Measurements from ENCODE around the gene OR52I1. TPM values are rescaled to one million over a fixed set of nuclear protein-coding genes. Genes with fewer than 3 reads are reported as not detected.

OR52I1 gene
- total RNA-seq, 2 donors from 2014 or later = not detected

DNA sequence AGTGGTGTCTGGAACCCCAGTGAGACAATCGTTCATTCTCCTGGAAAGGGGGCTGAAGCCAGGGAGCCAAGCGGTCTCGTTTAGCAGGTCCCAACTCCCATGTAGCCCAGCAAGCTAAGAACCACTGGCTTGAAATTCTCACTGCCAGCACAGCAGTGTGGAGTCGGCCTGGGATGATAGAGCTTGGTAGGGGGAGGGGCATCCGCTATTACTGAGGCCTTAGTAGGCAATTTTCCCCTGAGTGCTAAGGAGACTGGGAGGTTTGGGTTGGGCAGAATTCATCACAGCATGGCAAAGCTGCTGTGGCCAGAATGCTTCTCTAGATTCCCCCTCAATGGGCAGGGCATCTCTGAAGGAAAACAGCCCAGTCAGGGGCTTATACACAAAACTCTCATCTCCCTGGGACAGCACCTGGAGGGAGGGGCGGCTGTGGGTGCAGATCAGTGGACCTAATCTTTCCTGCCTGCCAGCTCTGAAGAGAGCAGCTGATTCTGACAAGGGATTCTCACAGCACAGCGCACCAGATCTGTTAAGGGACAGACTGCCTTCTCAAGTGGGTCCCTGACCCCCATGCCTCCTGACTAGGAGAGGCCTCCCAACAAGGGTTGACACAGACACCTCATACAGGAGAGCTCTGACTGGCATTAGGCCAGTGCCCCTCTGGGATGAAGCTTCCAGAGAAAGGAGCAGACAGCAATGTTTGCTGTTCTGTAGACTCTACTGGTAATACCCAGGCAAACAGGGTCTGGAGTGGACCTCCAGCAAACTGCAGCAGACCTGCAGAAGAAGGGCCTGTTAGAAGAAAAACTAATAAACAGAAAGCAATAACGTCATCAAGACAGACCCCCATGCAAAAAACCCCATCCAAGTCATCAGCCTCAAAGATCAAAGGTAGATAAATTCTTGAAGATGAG lies 34.1 kb upstream of the OR52I1 start:
- Histone ChIP-seq H3K4me1 (ENCODE audit: control insufficient read depth in 1 of 2, low read depth in 2 of 2) (no peaks in the 10 kb centered on the region), H3K36me3 (no peaks in the 10 kb centered on the region), H3K9me3 (no peaks in the 10 kb centered on the region), H3K4me3 (no peak overlapping the region), H3K27me3 (replicated peaks; ENCODE audit: insufficient read depth) (no peaks in the 10 kb centered on the region), H3K27ac (no peak overlapping the region)
- ATAC-seq (ENCODE audit: insufficient number of reproducible peaks, low FRiP score, low read depth) (no peak), DNase-seq (ENCODE audit: low spot score) (no peak)
- TF ChIP-seq, protein P1, sequence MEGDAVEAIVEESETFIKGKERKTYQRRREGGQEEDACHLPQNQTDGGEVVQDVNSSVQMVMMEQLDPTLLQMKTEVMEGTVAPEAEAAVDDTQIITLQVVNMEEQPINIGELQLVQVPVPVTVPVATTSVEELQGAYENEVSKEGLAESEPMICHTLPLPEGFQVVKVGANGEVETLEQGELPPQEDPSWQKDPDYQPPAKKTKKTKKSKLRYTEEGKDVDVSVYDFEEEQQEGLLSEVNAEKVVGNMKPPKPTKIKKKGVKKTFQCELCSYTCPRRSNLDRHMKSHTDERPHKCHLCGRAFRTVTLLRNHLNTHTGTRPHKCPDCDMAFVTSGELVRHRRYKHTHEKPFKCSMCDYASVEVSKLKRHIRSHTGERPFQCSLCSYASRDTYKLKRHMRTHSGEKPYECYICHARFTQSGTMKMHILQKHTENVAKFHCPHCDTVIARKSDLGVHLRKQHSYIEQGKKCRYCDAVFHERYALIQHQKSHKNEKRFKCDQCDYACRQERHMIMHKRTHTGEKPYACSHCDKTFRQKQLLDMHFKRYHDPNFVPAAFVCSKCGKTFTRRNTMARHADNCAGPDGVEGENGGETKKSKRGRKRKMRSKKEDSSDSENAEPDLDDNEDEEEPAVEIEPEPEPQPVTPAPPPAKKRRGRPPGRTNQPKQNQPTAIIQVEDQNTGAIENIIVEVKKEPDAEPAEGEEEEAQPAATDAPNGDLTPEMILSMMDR (IDR thresholded peaks at IDR 0.05) = no peak

DNA sequence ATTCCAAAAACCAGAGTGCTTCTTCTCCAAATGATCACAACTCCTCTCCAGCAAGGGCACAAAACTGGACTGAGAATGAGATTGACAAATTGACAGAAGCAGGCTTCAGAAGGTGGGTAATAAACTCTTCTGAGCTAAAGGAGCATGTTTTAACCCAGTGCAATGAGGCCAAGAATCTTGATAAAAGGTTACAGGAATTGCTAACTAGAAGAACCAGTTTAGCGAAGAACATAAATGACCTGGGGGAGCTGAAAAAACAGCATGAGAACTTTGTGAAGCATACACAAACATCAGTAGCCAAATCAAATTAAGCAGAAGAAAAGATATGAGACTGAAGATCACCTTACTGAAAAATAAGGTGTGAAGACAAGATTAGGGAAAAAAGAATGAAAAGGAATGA lies 33.4 kb upstream of the OR52I1 start:
- Histone ChIP-seq H3K27me3 (replicated peaks; ENCODE audit: insufficient read depth) (no peaks in the 10 kb centered on the region), H3K9me3 (no peaks in the 10 kb centered on the region), H3K4me1 (ENCODE audit: control insufficient read depth in 1 of 2, low read depth in 2 of 2) (no peaks in the 10 kb centered on the region), H3K27ac (no peak overlapping the region), H3K36me3 (no peaks in the 10 kb centered on the region), H3K4me3 (no peak overlapping the region)
- ATAC-seq (ENCODE audit: insufficient number of reproducible peaks, low FRiP score, low read depth) = no peak
- TF ChIP-seq, protein P1 (IDR thresholded peaks at IDR 0.05) = no peak
- DNase-seq (ENCODE audit: low spot score) = no peak

DNA sequence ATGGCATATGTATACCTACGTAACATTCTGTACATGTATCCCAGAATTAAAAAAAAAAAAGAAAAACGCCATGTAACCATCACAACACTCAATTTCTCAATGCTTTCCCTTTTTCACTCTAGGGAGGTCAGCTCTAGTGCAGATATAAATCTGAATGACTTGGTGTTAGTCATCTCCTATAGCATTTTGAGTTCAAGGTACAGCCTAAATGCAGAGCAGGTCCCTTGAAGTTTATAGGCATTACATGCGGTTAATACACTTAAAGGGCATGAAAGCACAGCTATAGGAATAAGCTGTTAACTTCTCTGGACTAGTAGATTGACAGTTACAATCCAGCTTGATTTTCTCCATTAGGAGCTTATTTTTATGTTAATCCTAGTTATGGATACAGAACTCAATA lies 28.5 kb upstream of the OR52I1 start:
- no peaks in the 10 kb centered on the region for H3K4me1 ChIP-seq (ENCODE audit: control insufficient read depth in 1 of 2, low read depth in 2 of 2)
- ATAC-seq (ENCODE audit: insufficient number of reproducible peaks, low FRiP score, low read depth) = no peak

DNA sequence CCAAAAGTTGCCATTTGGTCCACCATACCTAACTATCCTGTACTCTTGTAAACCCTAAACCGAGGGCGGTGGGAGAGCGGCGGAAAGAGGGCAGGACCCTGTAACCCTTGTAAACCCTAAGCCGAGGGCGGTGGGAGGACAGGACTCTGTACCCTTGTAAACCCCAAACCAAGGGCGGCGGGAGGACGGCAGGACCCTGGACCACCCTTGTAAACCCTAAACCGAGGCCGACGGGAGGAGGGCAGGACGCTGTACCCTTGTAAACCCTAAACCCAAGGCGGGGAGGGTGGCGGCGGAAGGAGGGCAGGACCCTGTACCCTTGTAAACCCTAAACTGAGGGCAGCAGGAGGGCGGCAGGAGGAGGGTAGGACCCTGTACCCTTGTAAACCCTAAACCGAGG lies 24.8 kb upstream of the OR52I1 start:
- DNase-seq (ENCODE audit: low spot score) (no peak), ATAC-seq (ENCODE audit: insufficient number of reproducible peaks, low FRiP score, low read depth) (no peak)

More for the DNA sequence above, 28.5 kb upstream of the OR52I1 start:
- Histone ChIP-seq H3K27me3 (replicated peaks; ENCODE audit: insufficient read depth) (no peaks in the 10 kb centered on the region), H3K27ac (no peak overlapping the region), H3K9me3 (no peaks in the 10 kb centered on the region), H3K4me3 (no peak overlapping the region), H3K36me3 (no peaks in the 10 kb centered on the region)
- DNase-seq (ENCODE audit: low spot score) = no peak
- TF ChIP-seq, protein P1 (IDR thresholded peaks at IDR 0.05) = no peak

DNA sequence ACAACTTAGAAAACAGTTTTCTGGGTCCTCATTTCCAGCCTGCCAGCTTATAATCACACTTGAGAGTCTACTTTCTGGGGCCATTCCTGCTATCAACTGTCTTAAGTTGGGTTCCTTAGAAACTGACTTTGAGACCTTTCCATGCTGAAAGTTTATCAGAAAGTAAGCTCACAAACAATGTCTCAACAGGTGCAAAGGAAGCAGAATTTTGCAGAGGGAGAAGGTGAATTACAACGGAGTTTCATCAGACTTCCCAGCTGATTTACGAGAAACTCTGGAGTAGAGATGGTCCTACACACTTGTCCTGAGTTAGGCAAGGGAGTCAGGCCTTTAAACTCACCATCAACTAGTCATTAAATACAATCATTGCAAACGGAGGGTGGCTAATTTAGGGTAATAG lies 17.0 kb upstream of the OR52I1 start:
- Histone ChIP-seq H3K4me3 (no peak overlapping the region), H3K4me1 (ENCODE audit: control insufficient read depth in 1 of 2, low read depth in 2 of 2) (no peaks in the 10 kb centered on the region), H3K27ac (no peak overlapping the region), H3K9me3 (no peaks in the 10 kb centered on the region), H3K36me3 (no peaks in the 10 kb centered on the region), H3K27me3 (replicated peaks; ENCODE audit: insufficient read depth) (no peaks in the 10 kb centered on the region)
- DNase-seq (ENCODE audit: low spot score) = no peak
- TF ChIP-seq, protein P1 (IDR thresholded peaks at IDR 0.05) = no peak
- ATAC-seq (ENCODE audit: insufficient number of reproducible peaks, low FRiP score, low read depth) = no peak

More for the DNA sequence above, 24.8 kb upstream of the OR52I1 start:
- H3K4me1 ChIP-seq (ENCODE audit: control insufficient read depth in 1 of 2, low read depth in 2 of 2) = no peaks in the 10 kb centered on the region
- no peaks in the 10 kb centered on the region for H3K9me3 ChIP-seq
- TF ChIP-seq, protein P1 (IDR thresholded peaks at IDR 0.05) = no peak
- H3K36me3 ChIP-seq = no peaks in the 10 kb centered on the region
- H3K27ac ChIP-seq = no peak overlapping the region
- H3K4me3 ChIP-seq = no peak overlapping the region
- no peaks in the 10 kb centered on the region for H3K27me3 ChIP-seq (replicated peaks; ENCODE audit: insufficient read depth)
